ENCODE results near the gene HNF1A. TPM values are rescaled to one million over a fixed set of nuclear protein-coding genes. Genes with fewer than 3 reads are reported as not detected.

The HNF1A gene
- total RNA-seq, 1 experiment from 2014 or later: not detected

GRCh38 chr12:120994059-120994458 is 15.7 kb downstream of the HNF1A start:
- BruUV-seq (replicated peaks): no TSS peak
- H3K9ac ChIP-seq (ENCODE audit: low read length): no peak overlapping the region
- H3K79me2 ChIP-seq (ENCODE audit: insufficient read depth, low read length): no peaks in the 10 kb centered on the region
- no peaks in the 10 kb centered on the region for H3K36me3 ChIP-seq (ENCODE audit: control insufficient read depth in 1 of 2, insufficient read depth in 2 of 2, low read length in 2 of 2)
- ChIA-PET CTCF (no interaction called here), RAD21 (ENCODE audit: low non-redundant PET in 1 of 2, low total read pairs in 2 of 2, uncharacterized antibody in 2 of 2, unreplicated experiment in 2 of 2) (no interaction called here), POLR2A (no interaction called here)
- no peaks in the 10 kb centered on the region for H3K4me1 ChIP-seq (ENCODE audit: control insufficient read depth in 1 of 2, insufficient read depth in 2 of 2, low read length in 2 of 2)
- H4K20me1 ChIP-seq (ENCODE audit: insufficient read depth): no peaks in the 10 kb centered on the region
- no peaks in the 10 kb centered on the region for H3K27me3 ChIP-seq (ENCODE audit: insufficient read depth, low read length)
- H2AFZ ChIP-seq (ENCODE audit: low read depth, low read length, poor library complexity, severe bottlenecking): no peak overlapping the region
- H3K9me2 ChIP-seq (ENCODE audit: insufficient read depth): no peaks in the 10 kb centered on the region
- intact Hi-C loops (cut with micrococcal nuclease): no loop called here
- DNase-seq (ENCODE audit: low read depth, low spot score): no peak
- H3K4me3 ChIP-seq (replicated peaks in 1 of 2; ENCODE audit: low read depth in 1 of 2, low read length in 2 of 2): no peak overlapping the region
- no peak for ATAC-seq
- TF ChIP-seq ZBTB33 (IDR thresholded peaks at IDR 0.05; ENCODE audit: extremely low read depth, insufficient replicate concordance, low read length): no peak
- TF ChIP-seq CEBPB (IDR thresholded peaks at IDR 0.05; ENCODE audit: low read depth): no peak
- TF ChIP-seq CBX3 (IDR thresholded peaks at IDR 0.05; ENCODE audit: low read depth): no peak
- no peak for TF ChIP-seq POLR2A (IDR thresholded peaks at IDR 0.05; ENCODE audit: borderline replicate concordance, extremely low read depth, insufficient read depth, insufficient read length)
- TF ChIP-seq RAD21 (IDR thresholded peaks at IDR 0.05; ENCODE audit: low read depth): no peak
- no peak for TF ChIP-seq ATF3 (IDR thresholded peaks at IDR 0.05)
- no peak for TF ChIP-seq YY1 (IDR thresholded peaks at IDR 0.05; ENCODE audit: extremely low read depth, insufficient replicate concordance, low read depth, low read length)
- TF ChIP-seq FOSL1 (IDR thresholded peaks at IDR 0.05; ENCODE audit: low read depth): no peak
- TF ChIP-seq JUND (IDR thresholded peaks at IDR 0.05): no peak
- TF ChIP-seq ELF1 (IDR thresholded peaks at IDR 0.05; ENCODE audit: borderline replicate concordance, low read depth): no peak
- TF ChIP-seq TCF7L2 (IDR thresholded peaks at IDR 0.05; ENCODE audit: borderline replicate concordance, extremely low read depth, insufficient read depth, insufficient read length): no peak
- no peak for TF ChIP-seq POLR2AphosphoS5 (IDR thresholded peaks at IDR 0.05; ENCODE audit: low read depth, low read length)
- no peak for TF ChIP-seq EZH2phosphoT487 (IDR thresholded peaks at IDR 0.05; ENCODE audit: borderline replicate concordance)
- no peak for TF ChIP-seq EZH2 (IDR thresholded peaks at IDR 0.05)
- no peaks in the 10 kb centered on the region for H3K9me3 ChIP-seq (ENCODE audit: control insufficient read depth in 1 of 2, insufficient read depth in 1 of 2, low read depth in 1 of 2, low read length in 2 of 2)
- no peak overlapping the region for H3K4me2 ChIP-seq (ENCODE audit: low read length)
- H3K27ac ChIP-seq (ENCODE audit: low read depth, low read length): no peak overlapping the region
